Cardiac fibroblast (primary cell): ENCODE measurements around the gene CHRM5.

ENCODE experiments used
- DNase-seq, 2 donors: peaks; one replicate each; pipeline versions ENCODE4 v3.0.0 to v3.0.0-alpha.2; 2010; ENCODE audit warnings: low read depth in 2 of 2
- H3K4me3 ChIP-seq, 2 donors: replicated peaks in 1 of 2; 1 replicate in 1 of 2; 2 replicates in 1 of 2; pipeline ENCODE4 v1.5.1; 2011; ENCODE audit warnings: low read depth in 2 of 2, low read length in 2 of 2, mild to moderate bottlenecking in 2 of 2, moderate library complexity in 1 of 2
- TF ChIP-seq, protein P1 (sequence below): IDR thresholded peaks from one replicate; pipeline ENCODE4 v1.5.1; 2011; ENCODE audit warnings: low read depth, mild to moderate bottlenecking, low read length, inconsistent platforms

The CHRM5 gene

DNA sequence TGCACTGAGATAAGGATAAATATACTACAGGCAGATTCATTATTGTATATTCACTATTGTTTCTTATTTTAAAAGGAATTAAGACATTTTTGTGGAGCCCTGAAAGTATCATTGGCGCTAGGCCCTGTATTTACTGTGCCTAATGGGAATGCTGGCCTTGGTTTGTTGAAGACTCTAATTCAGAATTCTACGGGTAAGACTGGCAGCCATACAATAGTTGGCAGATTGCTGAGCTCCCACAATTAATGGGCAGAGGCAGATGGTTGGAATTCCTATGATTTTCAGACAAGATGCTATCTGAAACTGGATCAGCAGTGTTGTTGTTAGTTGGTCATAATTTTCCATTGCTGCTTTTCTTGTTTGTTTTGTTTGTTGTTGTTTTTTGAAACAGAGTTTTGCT lies 148.3 kb downstream of the CHRM5 start:
- no peak overlapping the region for H3K4me3 ChIP-seq
- TF ChIP-seq, protein P1, sequence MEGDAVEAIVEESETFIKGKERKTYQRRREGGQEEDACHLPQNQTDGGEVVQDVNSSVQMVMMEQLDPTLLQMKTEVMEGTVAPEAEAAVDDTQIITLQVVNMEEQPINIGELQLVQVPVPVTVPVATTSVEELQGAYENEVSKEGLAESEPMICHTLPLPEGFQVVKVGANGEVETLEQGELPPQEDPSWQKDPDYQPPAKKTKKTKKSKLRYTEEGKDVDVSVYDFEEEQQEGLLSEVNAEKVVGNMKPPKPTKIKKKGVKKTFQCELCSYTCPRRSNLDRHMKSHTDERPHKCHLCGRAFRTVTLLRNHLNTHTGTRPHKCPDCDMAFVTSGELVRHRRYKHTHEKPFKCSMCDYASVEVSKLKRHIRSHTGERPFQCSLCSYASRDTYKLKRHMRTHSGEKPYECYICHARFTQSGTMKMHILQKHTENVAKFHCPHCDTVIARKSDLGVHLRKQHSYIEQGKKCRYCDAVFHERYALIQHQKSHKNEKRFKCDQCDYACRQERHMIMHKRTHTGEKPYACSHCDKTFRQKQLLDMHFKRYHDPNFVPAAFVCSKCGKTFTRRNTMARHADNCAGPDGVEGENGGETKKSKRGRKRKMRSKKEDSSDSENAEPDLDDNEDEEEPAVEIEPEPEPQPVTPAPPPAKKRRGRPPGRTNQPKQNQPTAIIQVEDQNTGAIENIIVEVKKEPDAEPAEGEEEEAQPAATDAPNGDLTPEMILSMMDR = no peak
- DNase-seq = no peak
